HL-60 (cell line): ENCODE data around the gene WDR7.

Experiments used
- CTCF ChIP-seq: IDR thresholded peaks from one replicate; pipeline ENCODE4 v1.5.1; 2011; ENCODE audit warnings: low read length, control low read depth, inconsistent platforms; ENCODE audit not compliant: insufficient read depth
- GABPA ChIP-seq: IDR thresholded peaks from 2 replicates; pipeline ENCODE4 v1.6.1; 2012; ENCODE audit warnings: low read depth
- POLR2AphosphoS5 ChIP-seq: IDR thresholded peaks from 2 replicates; pipeline ENCODE4 v1.6.1; 2012; ENCODE audit warnings: low read depth
- SPI1 ChIP-seq: IDR thresholded peaks from 2 replicates; pipeline ENCODE4 v1.6.1; 2012; ENCODE audit warnings: low read depth, mild to moderate bottlenecking, borderline replicate concordance

GRCh38 chr18:56935434-56936040 is 284.4 kb downstream of the WDR7 start:
- no peak for TF ChIP-seq CTCF
- no peak for TF ChIP-seq POLR2AphosphoS5
- TF ChIP-seq SPI1, result no peak
- TF ChIP-seq GABPA, result no peak
